ENCODE data around the gene RMND1.

The RMND1 gene

DNA sequence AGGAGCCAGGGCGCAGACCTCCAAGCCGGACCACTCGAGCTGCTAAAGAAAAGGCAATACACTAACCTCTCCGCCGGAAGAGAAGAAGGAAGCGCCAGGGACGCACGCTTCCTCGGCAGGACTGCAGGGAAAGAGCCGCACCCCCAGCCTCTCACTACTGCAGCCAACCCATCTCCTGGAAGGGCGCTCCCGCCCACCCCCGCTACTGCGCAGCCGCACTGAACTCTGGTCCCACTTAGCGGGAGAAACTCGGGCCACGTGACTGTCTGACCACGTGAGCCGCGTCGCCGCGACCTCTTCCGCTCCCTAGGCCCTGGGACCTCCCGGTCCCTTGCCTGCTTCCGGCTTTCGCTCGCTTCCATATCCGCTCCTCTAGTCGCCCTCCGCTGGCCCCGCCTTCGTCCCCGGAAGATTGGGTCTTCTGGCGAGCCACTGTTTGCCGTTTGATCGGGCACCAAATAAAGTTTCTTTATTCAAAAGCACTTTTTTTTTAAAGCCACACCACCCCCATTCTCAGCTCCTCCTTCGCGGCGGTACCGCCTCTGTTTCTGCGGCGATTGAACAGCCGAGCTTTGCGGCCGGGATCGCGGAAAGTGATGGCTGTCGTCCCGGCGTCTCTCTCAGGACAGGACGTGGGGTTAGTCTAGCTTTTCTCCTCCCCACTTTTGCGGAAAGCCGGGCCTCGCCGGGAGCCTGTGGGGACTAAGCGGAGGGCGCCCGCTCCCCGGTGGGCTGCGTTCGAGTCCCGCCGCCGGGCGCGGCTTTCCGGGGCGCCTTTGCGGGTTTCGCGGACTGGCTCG lies at the start of gene RMND1:
TSS of gene RMND1 (minus strand) at position 177 of the 800 bp plus-strand sequence. CDS start 6,315 bp downstream, outside the sequence.
- H3K9me2 ChIP-seq (replicated peaks; ENCODE audit: control insufficient read depth, low read length): no peaks in the 10 kb centered on the region
- no peaks in the 10 kb centered on the region for H4K20me1 ChIP-seq (ENCODE audit: control insufficient read depth, insufficient read depth, low read depth, low read length)
- H3K4me2 ChIP-seq (ENCODE audit: low read length): peak within 1 kb of the TSS; percentile 69
- H3K79me2 ChIP-seq (ENCODE audit: control insufficient read depth, low read length): peaks cover 72% of the 10 kb centered on the region
- H3K4me1 ChIP-seq (ENCODE audit: control insufficient read depth, low read length): peaks cover 28% of the 10 kb centered on the region
- peak within 1 kb of the TSS; percentile 78 for H3K27ac ChIP-seq (ENCODE audit: low read depth, low read length)
- H3K9me3 ChIP-seq (ENCODE audit: control insufficient read depth, insufficient read depth, low read length): no peaks in the 10 kb centered on the region
- peak within 1 kb of the TSS; percentile 92 for H3K4me3 ChIP-seq (ENCODE audit: low read length)
- peaks cover 21% of the 10 kb centered on the region for H3K36me3 ChIP-seq (ENCODE audit: control insufficient read depth, low read length)
- no peaks in the 10 kb centered on the region for H3K27me3 ChIP-seq (ENCODE audit: control insufficient read depth, low read length)
- TF ChIP-seq EZH2phosphoT487 (IDR thresholded peaks at IDR 0.05; ENCODE audit: borderline replicate concordance, low read length) (no peak), CTCF (IDR thresholded peaks at IDR 0.05; ENCODE audit: low read depth, low read length, poor library complexity, severe bottlenecking) (no peak)
- H3F3A ChIP-seq (ENCODE audit: control insufficient read depth, insufficient read depth): no peaks in the 10 kb centered on the region

DNA sequence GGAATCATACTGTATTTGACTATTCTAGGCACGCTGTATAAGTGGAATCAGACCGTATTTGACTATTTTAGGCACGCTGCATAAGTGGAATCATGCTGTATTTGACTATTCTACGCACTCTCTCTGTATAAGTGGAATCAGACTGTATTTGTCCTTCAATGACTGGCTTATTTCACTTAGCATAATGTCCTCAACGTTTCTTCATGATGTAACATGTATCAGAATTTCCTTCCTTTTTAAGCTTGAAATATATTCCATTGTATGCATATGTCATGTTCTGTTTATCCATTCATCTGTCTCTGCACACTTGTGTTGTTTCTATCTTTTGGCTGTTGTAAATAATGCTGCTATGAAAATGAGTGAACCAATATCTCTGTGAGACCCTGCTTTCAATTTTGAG lies 47.6 kb upstream of the RMND1 start:
- TF ChIP-seq CTCF (IDR thresholded peaks at IDR 0.05; ENCODE audit: low read depth, low read length, poor library complexity, severe bottlenecking) (no peak), EZH2phosphoT487 (IDR thresholded peaks at IDR 0.05; ENCODE audit: borderline replicate concordance, low read length) (no peak)
- H3K4me3 ChIP-seq (ENCODE audit: low read length): no peak overlapping the region
- no peaks in the 10 kb centered on the region for H4K20me1 ChIP-seq (ENCODE audit: control insufficient read depth, insufficient read depth, low read depth, low read length)
- no peaks in the 10 kb centered on the region; the same call in 1 of the 2 replicates for H3K4me1 ChIP-seq (ENCODE audit: control insufficient read depth, low read length)
- H3F3A ChIP-seq (ENCODE audit: control insufficient read depth, insufficient read depth): no peaks in the 10 kb centered on the region
- no peak overlapping the region for H3K4me2 ChIP-seq (ENCODE audit: low read length)
- H3K36me3 ChIP-seq (ENCODE audit: control insufficient read depth, low read length): no peaks in the 10 kb centered on the region
- H3K9me3 ChIP-seq (ENCODE audit: control insufficient read depth, insufficient read depth, low read length): no peaks in the 10 kb centered on the region
- H3K9me2 ChIP-seq (replicated peaks; ENCODE audit: control insufficient read depth, low read length): no peaks in the 10 kb centered on the region
- H3K79me2 ChIP-seq (ENCODE audit: control insufficient read depth, low read length): no peaks in the 10 kb centered on the region
- H3K27me3 ChIP-seq (ENCODE audit: control insufficient read depth, low read length): peaks cover 20% of the 10 kb centered on the region
- no peak overlapping the region for H3K27ac ChIP-seq (ENCODE audit: low read depth, low read length)

DNA sequence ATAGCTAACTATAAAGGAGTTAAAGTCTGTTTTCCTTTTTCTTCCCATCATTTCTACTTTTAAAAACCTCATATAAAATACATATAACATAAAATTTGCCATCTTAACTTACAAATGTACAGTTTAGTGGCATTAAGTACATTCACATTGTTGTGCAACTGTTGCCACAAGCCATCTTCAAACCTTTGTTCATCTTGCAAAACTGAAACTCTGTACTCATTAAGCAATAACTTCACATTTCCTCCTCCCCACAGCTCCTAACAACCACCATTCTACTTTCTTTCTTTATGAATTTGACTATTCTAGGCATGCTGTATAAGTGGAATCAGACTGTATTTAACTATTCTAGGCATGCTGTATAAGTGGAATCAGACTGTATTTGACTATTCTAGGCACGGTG lies 46.4 kb upstream of the RMND1 start:
- H3K4me1 ChIP-seq (ENCODE audit: control insufficient read depth, low read length): peaks cover 11% of the 10 kb centered on the region
- H3K27ac ChIP-seq (ENCODE audit: low read depth, low read length): no peak overlapping the region
- no peak overlapping the region for H3K4me3 ChIP-seq (ENCODE audit: low read length)
- H3F3A ChIP-seq (ENCODE audit: control insufficient read depth, insufficient read depth): no peaks in the 10 kb centered on the region
- no peaks in the 10 kb centered on the region for H3K79me2 ChIP-seq (ENCODE audit: control insufficient read depth, low read length)
- TF ChIP-seq CTCF (IDR thresholded peaks at IDR 0.05; ENCODE audit: low read depth, low read length, poor library complexity, severe bottlenecking): no peak
- TF ChIP-seq EZH2phosphoT487 (IDR thresholded peaks at IDR 0.05; ENCODE audit: borderline replicate concordance, low read length): no peak
- H3K9me2 ChIP-seq (replicated peaks; ENCODE audit: control insufficient read depth, low read length): no peaks in the 10 kb centered on the region
- no peaks in the 10 kb centered on the region for H4K20me1 ChIP-seq (ENCODE audit: control insufficient read depth, insufficient read depth, low read depth, low read length)
- no peak overlapping the region for H3K4me2 ChIP-seq (ENCODE audit: low read length)
- no peaks in the 10 kb centered on the region for H3K36me3 ChIP-seq (ENCODE audit: control insufficient read depth, low read length)
- H3K27me3 ChIP-seq (ENCODE audit: control insufficient read depth, low read length): peaks cover 32% of the 10 kb centered on the region
- no peaks in the 10 kb centered on the region for H3K9me3 ChIP-seq (ENCODE audit: control insufficient read depth, insufficient read depth, low read length)

Data from DOHH2 (cell line).